Neural cell (in vitro differentiated cells): Measurements from ENCODE around the gene SBNO1. TPM values are rescaled to one million over a fixed set of nuclear protein-coding genes. Genes with fewer than 3 reads are reported as not detected.
A peak's percentile ranks its signal among the peaks of the same experiment; 100 is the strongest.

Experiments
- H2AFZ ChIP-seq: fragments of 200-600, 300-800 bp; sonication (generic), shearing (Covaris generic); 2 replicates; pipeline ENCODE4 v1.6.0; 2014; ENCODE audit warnings: low read depth, mild to moderate bottlenecking, antibody characterized with exemption, low read length, moderate library complexity
- H3F3A ChIP-seq: fragments of 200-600 bp; shearing (Covaris generic); 2 replicates; pipeline ENCODE4 v1.6.1; 2016; ENCODE audit warnings: mild to moderate bottlenecking, moderate library complexity, mixed read lengths, antibody characterized with exemption, low read length; ENCODE audit not compliant: insufficient read depth, poor library complexity, severe bottlenecking
- H3K27ac ChIP-seq: fragments of 200-600, 300-800 bp; sonication (generic), shearing (Covaris generic); 2 replicates; pipeline ENCODE4 v1.5.1; 2014; ENCODE audit warnings: mild to moderate bottlenecking, low read length, moderate library complexity
- H3K27me3 ChIP-seq: fragments of 300-800, 200-600 bp; sonication (generic), shearing (Covaris generic); 2 replicates; pipeline ENCODE4 v1.6.0; 2014; ENCODE audit warnings: mild to moderate bottlenecking, low read depth, low read length, moderate library complexity; ENCODE audit not compliant: insufficient read depth
- H3K36me3 ChIP-seq: fragments of 300-800, 200-600 bp; sonication (generic), shearing (Covaris generic); 2 replicates; pipeline ENCODE4 v1.5.1; 2014; ENCODE audit warnings: mild to moderate bottlenecking, antibody characterized with exemption, low read length, moderate library complexity; ENCODE audit not compliant: insufficient read depth
- H3K4me2 ChIP-seq: fragments of 300-800, 200-600 bp; sonication (generic), shearing (Covaris generic); 2 replicates; pipeline ENCODE4 v1.6.0; 2014; ENCODE audit warnings: mild to moderate bottlenecking, low read length
- H3K4me3 ChIP-seq: fragments of 300-800, 200-600 bp; sonication (generic), shearing (Covaris generic); 2 replicates; pipeline ENCODE4 v1.5.1; 2014; ENCODE audit warnings: mild to moderate bottlenecking, low read length, moderate library complexity
- H3K79me2 ChIP-seq: fragments of 200-600 bp; shearing (Covaris generic); replicated peaks from 2 replicates; pipeline ENCODE4 v1.6.0; 2014; ENCODE audit warnings: mild to moderate bottlenecking, low read length, moderate library complexity; ENCODE audit not compliant: insufficient read depth
- H3K9ac ChIP-seq: fragments of 300-800, 200-600 bp; sonication (generic), shearing (Covaris generic); 2 replicates; pipeline ENCODE4 v1.6.1; 2016; ENCODE audit warnings: mild to moderate bottlenecking, low read length, mixed read lengths
- H3K9me2 ChIP-seq: fragments of 200-600 bp; shearing (Covaris generic); 2 replicates; pipeline ENCODE4 v1.6.1; 2016; ENCODE audit warnings: mild to moderate bottlenecking, low read length, mixed read lengths; ENCODE audit not compliant: insufficient read depth
- H3K9me3 ChIP-seq: fragments of 200-600, 300-800 bp; sonication (generic), shearing (Covaris generic); 2 replicates; pipeline ENCODE4 v1.6.1; 2016; ENCODE audit warnings: mild to moderate bottlenecking, mixed run types, low read length, moderate library complexity, mixed read lengths
- H4K20me1 ChIP-seq: fragments of 200-600 bp; shearing (Covaris generic); 2 replicates; pipeline ENCODE4 v1.6.1; 2016; ENCODE audit warnings: mild to moderate bottlenecking, mixed run types; ENCODE audit not compliant: insufficient read depth
- CTCF ChIP-seq: fragments of 450-650 bp; IDR thresholded peaks from 2 replicates; pipeline ENCODE4 v1.5.1; 2014; ENCODE audit warnings: antibody characterized with exemption, mild to moderate bottlenecking, moderate library complexity; ENCODE audit not compliant: poor library complexity, severe bottlenecking
- EP300 ChIP-seq: fragments of 450-650 bp; conservative IDR thresholded peaks from 2 replicates; pipeline ENCODE4 v1.6.1; 2014; ENCODE audit warnings: antibody characterized with exemption, mild to moderate bottlenecking, moderate library complexity; ENCODE audit not compliant: poor library complexity, severe bottlenecking
- EZH2 ChIP-seq: fragments of 200-600, 300-800 bp; shearing (Covaris generic), sonication (generic); IDR thresholded peaks from 2 replicates; pipeline ENCODE4 v1.6.1; 2014; ENCODE audit warnings: antibody characterized with exemption, low read length, borderline replicate concordance, mild to moderate bottlenecking; ENCODE audit not compliant: insufficient read depth, poor library complexity, severe bottlenecking
- MXI1 ChIP-seq: fragments of 450-650 bp; conservative IDR thresholded peaks from 2 replicates; pipeline ENCODE4 v1.6.1; 2014; ENCODE audit warnings: antibody characterized with exemption, mild to moderate bottlenecking; ENCODE audit not compliant: poor library complexity, severe bottlenecking
- POLR2AphosphoS5 ChIP-seq: IDR thresholded peaks from 2 replicates; pipeline ENCODE4 v1.6.1; 2012
- RAD21 ChIP-seq: fragments of 450-650 bp; conservative IDR thresholded peaks from 2 replicates; pipeline ENCODE4 v1.6.1; 2014; ENCODE audit warnings: antibody characterized with exemption, mild to moderate bottlenecking, moderate library complexity
- REST ChIP-seq: IDR thresholded peaks from 2 replicates; pipeline ENCODE4 v1.6.1; 2012; ENCODE audit warnings: borderline replicate concordance
- SMC3 ChIP-seq: fragments of 450-650 bp; conservative IDR thresholded peaks from 2 replicates; pipeline ENCODE4 v1.6.1; 2014; ENCODE audit warnings: antibody characterized with exemption, mild to moderate bottlenecking, moderate library complexity; ENCODE audit not compliant: poor library complexity
- TAF1 ChIP-seq: IDR thresholded peaks from 2 replicates; pipeline ENCODE4 v1.6.1; 2012; ENCODE audit warnings: low read depth
- polyA plus RNA-seq: library from polyadenylated mRNA; depleted of rRNA; stranded (reverse); fragments of >200 nt; gene quantifications from 2 replicates; pipeline ENCODE4 v1.2.3, GENCODE V29; 2014

SBNO1 gene
- polyA plus RNA-seq, 1 donor from 2014 or later, result 17.9 TPM

- peak overlapping the region; percentile 91 for H3K27ac ChIP-seq
- H4K20me1 ChIP-seq, result no peaks in the 10 kb centered on the region
- TF ChIP-seq REST (no peak), CTCF (no peak), POLR2AphosphoS5 (no peak), MXI1 (no peak)
- no peaks in the 10 kb centered on the region for H3K9me3 ChIP-seq
- H3F3A ChIP-seq, result peaks cover 4% of the 10 kb centered on the region
- no peak overlapping the region for H3K4me3 ChIP-seq
- no peaks in the 10 kb centered on the region for H3K36me3 ChIP-seq
- peaks cover 24% of the 10 kb centered on the region for H3K79me2 ChIP-seq
- no peaks in the 10 kb centered on the region for H3K27me3 ChIP-seq
- H2AFZ ChIP-seq, result no peak overlapping the region
- H3K9ac ChIP-seq, result peak overlapping the region; percentile 94
- no peaks in the 10 kb centered on the region for H3K9me2 ChIP-seq
- no peak overlapping the region for H3K4me2 ChIP-seq
Observed at GRCh38 chr12:123267991-123268843, 96.4 kb downstream of the SBNO1 start.

- no peak overlapping the region for H3K4me2 ChIP-seq
- no peak for TF ChIP-seq EZH2
- no peak for TF ChIP-seq MXI1
- no peak for TF ChIP-seq TAF1
- TF ChIP-seq EP300, result no peak
- no peak for TF ChIP-seq REST
- TF ChIP-seq RAD21, result no peak
- TF ChIP-seq POLR2AphosphoS5, result no peak
- TF ChIP-seq SMC3, result no peak
- no peak for TF ChIP-seq CTCF
- H2AFZ ChIP-seq, result no peak overlapping the region
- H4K20me1 ChIP-seq, result no peaks in the 10 kb centered on the region
- H3K36me3 ChIP-seq, result no peaks in the 10 kb centered on the region
- H3K4me3 ChIP-seq, result no peak overlapping the region
- H3K9ac ChIP-seq, result no peak overlapping the region
- H3F3A ChIP-seq, result peaks cover 4% of the 10 kb centered on the region
- H3K27me3 ChIP-seq, result no peaks in the 10 kb centered on the region
- H3K9me3 ChIP-seq, result no peaks in the 10 kb centered on the region
- no peak overlapping the region for H3K27ac ChIP-seq
- H3K9me2 ChIP-seq, result no peaks in the 10 kb centered on the region
- H3K79me2 ChIP-seq, result peaks cover 16% of the 10 kb centered on the region
Observed at GRCh38 chr12:123267335-123267920, 97.2 kb downstream of the SBNO1 start.
